AG09309 (cell line): ENCODE data around the gene KRT78.

Experiments
- DNase-seq: peaks from one replicate; pipeline ENCODE4 v3.0.0-alpha.2; 2010; ENCODE audit warnings: low read depth
- H3K4me3 ChIP-seq: 2 replicates; pipeline ENCODE4 v1.5.1; 2011; ENCODE audit warnings: mild to moderate bottlenecking, low read depth, low read length, moderate library complexity; ENCODE audit not compliant: control insufficient read depth
- CTCF ChIP-seq: IDR thresholded peaks from 2 replicates; pipeline ENCODE4 v1.5.1; 2011; ENCODE audit warnings: mild to moderate bottlenecking, low read depth, low read length, inconsistent platforms; ENCODE audit not compliant: insufficient read depth, control insufficient read depth; ENCODE audit errors: missing control alignments

KRT78 gene

GRCh38 chr12:52837781-52838608 is 10.8 kb downstream of the KRT78 start:
- H3K4me3 ChIP-seq, result no peak overlapping the region
- DNase-seq, result no peak
- no peak for TF ChIP-seq CTCF

- peak; percentile 46 for DNase-seq
- no peak overlapping the region for H3K4me3 ChIP-seq
- no peak for TF ChIP-seq CTCF
Measured at GRCh38 chr12:52837413-52837741, 11.4 kb downstream of the KRT78 start.

- H3K4me3 ChIP-seq, result no peak overlapping the region
- TF ChIP-seq CTCF, result no peak
- no peak for DNase-seq
Measured at GRCh38 chr12:52836491-52837412, 12.0 kb downstream of the KRT78 start.

- no peak for TF ChIP-seq CTCF
- no peak for DNase-seq
- H3K4me3 ChIP-seq, result no peak overlapping the region
Measured at GRCh38 chr12:52836042-52836466, 12.7 kb downstream of the KRT78 start.

GRCh38 chr12:52835271-52836041 is 13.3 kb downstream of the KRT78 start:
- DNase-seq, result no peak
- no peak for TF ChIP-seq CTCF
- no peak overlapping the region for H3K4me3 ChIP-seq

GRCh38 chr12:52834727-52835001 is 14.1 kb downstream of the KRT78 start:
- TF ChIP-seq CTCF, result no peak
- DNase-seq, result no peak
- no peak overlapping the region for H3K4me3 ChIP-seq
